NK-92 (cell line): ENCODE measurements around the gene LRRC55.

Source experiments
- DNase-seq: peaks from one replicate; lab custom pipeline; 2025; ENCODE audit not compliant: unreplicated experiment; lab: John Stamatoyannopoulos, UW

The LRRC55 gene

DNA sequence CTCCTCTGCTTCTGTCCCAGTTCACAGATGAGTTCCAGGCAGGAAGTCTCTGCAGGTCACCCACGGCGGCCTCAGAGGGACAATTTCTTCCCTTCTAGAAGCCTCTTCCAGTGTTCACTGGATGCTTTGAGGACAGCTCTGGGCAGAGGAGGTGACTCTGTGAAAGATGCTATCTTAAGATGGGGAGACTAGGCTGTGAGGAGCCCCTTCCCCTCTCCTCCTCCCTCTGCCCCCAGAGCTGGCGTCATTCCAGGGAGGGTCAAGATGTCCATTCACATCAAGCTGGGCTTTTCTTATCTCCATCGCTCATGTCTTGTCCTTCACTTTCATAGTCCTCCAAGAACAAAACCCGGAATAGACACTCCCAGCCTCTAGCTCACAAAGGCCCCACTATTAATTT, 51.9 kb downstream of the LRRC55 start:
- DNase-seq: no peak

DNA sequence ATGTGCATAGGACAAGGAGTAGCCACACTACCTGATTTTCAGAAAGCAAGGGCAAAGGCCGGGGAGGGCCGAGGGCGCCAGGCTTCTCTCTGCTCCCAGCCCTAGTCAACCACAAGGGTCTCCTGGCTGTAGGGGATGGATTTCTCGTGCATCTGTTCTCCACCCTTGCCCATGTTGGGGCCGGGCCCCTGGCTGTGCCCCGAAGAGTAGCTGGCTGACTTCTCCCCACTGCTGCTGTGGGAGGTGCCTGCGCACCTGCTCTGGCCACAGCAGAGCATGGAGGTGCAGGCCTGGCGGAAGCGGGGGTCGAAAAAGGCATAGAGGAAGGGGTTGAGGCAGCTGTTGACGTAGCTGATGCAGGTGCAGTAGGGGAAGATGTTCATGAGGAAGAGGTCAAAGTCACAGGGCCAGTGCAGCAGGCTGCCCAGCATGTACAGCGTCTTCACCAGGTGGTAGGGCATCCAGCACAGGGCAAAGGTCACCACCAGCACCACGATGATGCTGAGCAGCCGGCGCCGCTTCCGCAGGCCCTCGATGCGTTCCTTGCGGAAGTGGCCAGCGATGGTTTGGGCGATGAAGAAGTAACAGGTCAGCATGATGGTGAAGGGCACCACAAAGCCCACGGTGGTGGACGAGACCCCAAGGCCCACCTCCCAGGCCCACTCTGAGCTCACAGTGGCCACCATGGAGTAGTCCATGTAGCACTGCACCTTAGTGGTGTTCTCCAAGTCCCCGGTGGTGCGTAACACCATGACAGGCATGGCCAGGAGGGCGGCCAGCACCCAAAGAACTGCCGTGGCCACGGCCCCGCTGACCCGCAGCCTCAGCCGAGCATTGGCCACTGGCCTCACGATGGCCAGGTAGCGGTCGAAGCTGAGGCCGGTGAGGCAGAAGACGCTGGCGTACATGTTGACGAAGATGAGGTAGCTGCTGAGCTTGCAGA, 54.3 kb downstream of the LRRC55 start:
- no peak for DNase-seq

DNA sequence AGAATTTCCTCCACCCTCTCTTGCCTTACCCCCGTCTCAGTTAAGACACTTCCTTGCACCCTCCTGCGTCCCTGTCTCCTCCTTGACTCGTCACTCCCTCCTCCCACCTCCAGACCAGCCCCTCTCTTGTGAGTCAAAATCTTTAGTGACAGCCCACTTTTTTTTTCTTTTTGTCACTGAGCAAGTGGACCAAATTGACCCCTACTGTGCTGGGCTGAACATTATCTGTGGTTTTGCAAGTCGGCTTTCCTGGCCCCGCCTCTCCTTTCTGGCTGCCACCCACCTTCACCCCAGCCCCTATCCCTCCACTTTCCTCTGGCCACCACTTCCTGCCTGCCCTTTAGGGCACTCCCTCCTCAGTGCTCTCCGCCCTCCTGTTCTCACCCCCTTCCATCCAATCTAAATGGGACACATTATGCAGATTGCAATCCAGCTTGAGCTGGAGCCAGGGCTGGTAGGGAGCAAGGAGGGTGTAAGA, 55.5 kb downstream of the LRRC55 start, which contains the start of gene APLNR:
Gene APLNR (minus strand): TSS at position 47 of the 478 bp plus-strand sequence. CDS start 246 bp downstream, outside the sequence.
- no peak for DNase-seq

DNA sequence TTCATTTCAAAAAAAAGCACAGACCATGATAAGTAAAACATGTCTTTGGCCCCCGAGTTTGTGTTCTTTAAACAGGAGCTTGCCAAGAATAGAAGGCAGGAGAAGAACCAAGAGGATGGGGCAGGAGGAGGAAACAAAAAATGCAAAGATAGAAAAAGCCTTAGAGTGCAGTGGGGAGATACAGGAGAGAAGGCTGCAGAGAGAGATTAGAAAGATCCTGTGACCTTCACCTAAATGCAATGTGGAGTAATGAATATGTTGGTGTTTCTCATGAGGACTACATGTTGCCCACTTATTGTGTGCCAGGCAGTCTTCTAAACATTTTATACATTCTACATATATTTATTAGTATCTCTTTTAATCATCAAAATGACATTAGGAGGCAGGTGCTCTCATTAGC, 57.6 kb downstream of the LRRC55 start:
- no peak for DNase-seq

DNA sequence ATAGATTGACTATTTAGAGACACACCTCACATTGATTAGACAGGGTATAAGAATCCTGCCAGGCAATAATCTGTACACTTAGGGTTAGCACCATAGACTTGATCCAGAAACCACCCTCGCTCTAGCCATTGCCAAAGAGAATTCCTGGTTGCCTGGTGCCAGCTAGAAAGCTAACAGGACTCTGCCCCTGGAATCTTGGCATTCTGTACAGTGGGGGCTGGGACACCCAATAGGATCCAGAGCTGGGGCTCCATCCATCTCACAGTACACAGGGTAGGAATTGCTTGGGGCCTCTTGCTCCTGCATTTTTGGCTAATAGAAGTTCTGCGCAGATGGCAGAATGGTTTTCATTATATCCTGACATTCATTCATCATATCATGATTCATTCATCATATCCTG, 58.3 kb downstream of the LRRC55 start:
- DNase-seq: no peak

DNA sequence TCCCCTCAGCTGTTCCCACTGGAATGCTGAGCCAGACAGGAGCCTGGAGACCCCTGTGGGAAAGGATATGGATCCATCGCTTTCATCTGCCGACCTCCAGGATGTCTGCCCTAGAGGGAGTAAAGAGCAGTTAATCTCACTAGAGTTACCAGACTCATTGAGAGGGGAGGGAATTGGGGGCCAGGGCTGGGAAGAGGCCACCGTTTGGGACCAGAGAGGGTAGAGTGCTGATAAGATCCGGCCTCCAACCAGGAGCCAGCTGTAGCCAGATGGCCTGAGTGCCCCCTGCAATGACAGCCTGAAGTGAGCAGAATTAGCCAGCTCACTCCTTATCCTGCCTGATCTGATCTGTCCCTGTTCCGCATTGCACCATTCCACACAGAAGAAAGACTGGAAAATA, 59.0 kb downstream of the LRRC55 start:
- no peak for DNase-seq
